IPS-NIHi11 (cell line): ENCODE measurements around the gene GDA.

Experiments
- DNase-seq: peaks from one replicate; pipeline ENCODE4 v3.0.0; 2012; ENCODE audit warnings: mixed read lengths, low spot score

GDA gene

DNA sequence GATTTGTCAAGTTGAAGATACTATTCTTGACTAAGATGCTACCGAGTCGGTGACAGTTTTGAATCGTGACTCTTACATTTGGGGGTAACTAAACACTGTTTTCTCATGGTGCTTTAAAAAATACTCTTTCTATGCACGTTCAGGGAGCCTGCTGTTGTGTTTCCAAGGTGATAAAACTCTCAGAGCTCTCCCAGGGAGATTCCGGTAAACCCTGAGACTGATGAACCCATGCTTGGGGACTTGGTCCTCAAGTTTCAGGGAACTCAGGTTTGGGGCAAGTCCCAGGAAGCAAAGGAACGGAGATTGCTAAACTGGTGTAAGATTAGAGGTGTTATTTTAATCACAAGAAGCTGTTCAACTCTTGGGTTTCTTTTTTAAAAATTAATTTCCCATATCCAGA lies 1.4 kb downstream of the GDA start:
- no peak for DNase-seq

- DNase-seq: no peak
These were observed 1.9 kb downstream of the GDA start for GRCh38 chr9:72151104-72151503.

DNA sequence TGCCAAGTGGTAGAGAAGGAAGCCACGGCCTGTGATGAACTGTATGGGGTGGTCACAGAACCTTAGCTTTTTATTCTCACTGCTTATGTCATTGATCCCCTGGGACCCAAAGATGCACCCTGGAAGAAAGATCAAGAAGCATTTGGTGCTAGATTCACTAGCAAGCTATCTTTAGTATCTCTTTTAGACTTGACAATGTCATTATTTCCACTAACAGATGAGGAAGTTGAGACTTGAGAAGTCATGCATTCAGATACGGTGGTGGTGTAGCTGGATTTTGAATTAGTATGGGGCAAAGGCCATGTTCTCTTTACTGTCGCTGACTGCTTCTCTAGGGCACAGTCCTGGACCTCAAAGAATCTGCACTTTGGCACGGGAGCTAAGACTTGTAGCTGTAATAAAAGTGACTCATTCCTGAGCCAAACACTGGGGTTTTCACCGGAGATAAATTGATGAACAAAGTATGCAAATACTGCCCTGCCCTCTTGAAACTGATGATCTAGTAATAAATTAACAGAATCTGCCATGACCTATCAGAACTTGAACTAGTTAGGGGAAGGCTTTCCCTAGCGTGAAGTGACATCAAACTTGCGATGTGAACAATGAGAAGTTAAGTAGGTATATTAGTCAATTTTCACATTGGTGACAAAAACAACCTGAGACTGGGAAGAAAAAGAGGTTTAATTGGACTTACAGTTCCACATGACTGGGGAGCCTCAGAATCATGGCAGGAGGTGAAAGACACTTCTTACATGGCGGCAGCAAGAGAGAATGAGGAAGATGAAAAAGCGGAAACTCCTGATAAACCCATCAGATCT lies 5.4 kb downstream of the GDA start:
- no peak for DNase-seq

DNA sequence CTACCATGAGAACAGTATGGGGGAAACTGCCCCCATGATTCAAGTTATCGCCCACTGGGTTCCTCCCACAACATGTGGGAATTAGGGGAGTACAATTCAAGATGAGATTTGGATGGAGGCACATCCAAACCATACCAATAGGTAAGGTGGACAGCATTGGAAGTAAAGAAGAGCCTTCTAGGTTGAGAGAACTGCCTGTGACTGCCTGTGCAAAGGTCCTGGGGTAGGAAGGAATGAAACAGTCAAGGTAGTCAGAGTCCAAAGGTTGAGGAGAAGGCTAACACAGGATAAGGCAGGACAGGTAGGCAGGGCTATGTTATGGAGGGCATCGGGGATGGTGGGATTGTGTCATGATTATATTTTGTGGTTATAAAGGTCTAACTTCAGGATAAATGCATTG lies 6.1 kb downstream of the GDA start:
- DNase-seq: no peak

- DNase-seq: no peak
These were observed 7.3 kb downstream of the GDA start for GRCh38 chr9:72156586-72156985.

- DNase-seq: no peak
These were observed 9.4 kb downstream of the GDA start for GRCh38 chr9:72158680-72159079.

DNA sequence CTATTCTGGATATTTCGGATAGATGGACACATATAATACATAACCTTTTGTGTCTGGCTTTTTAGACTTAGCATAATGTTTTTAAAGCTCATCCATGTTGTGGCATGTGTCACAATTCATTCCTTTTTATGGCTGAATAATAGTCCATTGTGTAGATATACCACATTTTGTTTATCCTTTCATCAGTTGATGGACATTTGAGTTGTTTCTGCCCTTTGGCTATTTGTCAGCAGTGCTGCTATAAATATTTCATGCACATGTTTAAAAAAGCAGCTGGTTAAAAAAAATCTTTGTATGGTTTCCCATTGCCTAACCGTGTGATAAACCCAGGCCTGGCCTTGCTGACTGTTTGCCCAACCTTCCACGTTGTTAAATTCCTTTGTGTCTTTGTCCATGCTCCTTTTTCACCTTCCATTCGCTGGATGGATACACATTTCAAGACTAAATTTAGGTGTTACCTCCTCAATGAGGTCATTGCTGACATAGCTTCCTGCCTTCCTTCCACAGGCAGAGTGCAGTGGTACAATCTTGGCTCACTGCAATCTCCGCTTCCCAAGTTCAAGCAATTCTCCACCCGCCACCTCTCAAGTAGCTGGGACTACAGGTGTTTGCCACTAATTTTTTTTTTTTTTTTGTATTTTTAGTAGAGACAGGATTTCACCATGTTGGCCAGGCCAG lies 11.3 kb downstream of the GDA start:
- no peak for DNase-seq

DNA sequence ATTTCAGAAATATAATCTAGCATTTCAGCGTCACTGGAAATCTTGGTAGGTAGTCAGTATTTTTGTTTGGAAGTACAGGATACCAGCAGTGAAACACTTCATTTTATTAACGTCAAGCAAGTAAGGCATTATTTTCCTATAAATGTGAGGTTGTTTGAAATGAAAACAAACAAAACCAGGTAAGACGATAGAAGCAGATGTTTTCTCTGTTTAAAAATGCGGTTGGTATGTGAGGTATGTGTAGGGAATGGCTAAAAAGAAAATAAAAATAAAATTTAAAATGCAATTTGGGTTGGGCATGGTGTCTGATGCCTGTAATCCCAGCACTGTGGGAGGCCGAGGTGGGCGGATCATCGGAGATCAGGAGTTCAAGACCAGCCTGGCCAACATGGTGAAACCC lies 16.1 kb downstream of the GDA start:
- no peak for DNase-seq

- no peak for DNase-seq
These were observed 16.7 kb downstream of the GDA start for GRCh38 chr9:72165821-72166547.

GRCh38 chr9:72168075-72168474 lies 18.8 kb downstream of the GDA start:
- no peak for DNase-seq

DNA sequence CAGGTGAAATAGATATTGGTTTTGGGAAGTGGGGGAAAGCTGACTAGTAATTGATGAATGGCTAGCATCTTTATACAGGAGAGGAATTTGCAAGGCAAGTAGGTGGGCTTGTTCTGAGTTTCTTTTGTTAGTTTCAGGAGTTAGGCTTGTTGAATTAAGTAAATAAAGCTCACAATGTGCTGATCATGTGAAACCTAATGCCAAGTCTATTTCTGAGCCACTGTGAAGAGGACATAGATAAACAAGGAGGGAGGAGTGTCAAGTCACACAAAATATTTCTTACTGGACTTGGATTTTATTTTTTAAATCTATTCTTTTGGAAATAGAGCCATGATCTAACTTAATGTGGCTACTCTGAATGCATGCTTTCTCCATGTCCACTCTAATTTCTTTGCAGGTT lies 19.9 kb downstream of the GDA start:
- no peak for DNase-seq

GRCh38 chr9:72173080-72173479 lies 23.8 kb downstream of the GDA start:
- no peak for DNase-seq

DNA sequence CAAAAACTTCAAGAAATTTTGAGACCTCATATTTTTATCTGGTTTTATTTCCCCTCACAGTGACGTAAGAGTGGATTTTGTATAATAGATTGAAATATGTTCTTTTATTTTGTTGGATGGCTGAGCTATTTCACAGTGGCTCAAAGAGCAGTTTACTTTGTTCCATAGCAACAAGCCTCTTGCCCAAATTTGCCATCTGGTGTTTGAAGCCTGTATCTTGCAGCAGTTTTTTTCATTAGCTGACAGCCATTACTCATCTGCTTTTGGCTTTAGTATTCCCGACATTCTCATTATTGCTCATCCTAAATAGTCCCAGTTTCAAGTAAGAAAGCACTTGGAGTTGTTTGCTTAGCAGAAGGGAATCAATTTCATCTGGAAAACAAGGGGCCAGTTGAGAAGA lies 36.3 kb downstream of the GDA start:
- no peak for DNase-seq

GRCh38 chr9:72187121-72187695 lies 38.0 kb downstream of the GDA start:
- no peak for DNase-seq

DNA sequence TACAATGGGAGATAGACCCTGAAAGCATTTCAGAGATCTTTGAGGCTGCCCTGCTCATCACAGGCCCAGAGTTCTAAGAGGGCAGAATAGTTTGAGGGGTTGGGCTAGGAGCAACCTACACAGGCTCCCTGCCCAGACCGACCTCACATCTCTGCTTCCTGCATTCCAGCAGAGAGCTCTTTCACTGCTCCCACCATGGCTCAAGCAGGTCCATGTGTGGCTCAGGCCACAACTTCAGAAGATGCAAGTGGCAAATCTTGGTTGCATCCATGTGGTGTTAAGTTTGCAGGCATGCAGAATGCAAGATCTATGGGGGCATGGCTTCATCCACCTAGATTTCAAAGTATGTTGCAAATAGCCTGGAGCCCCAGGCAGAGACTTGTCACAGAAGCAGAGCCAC lies 39.0 kb downstream of the GDA start:
- no peak for DNase-seq

GRCh38 chr9:72193478-72193881 lies 44.2 kb downstream of the GDA start:
- no peak for DNase-seq

GRCh38 chr9:72199238-72199637 lies 50.0 kb downstream of the GDA start:
- no peak for DNase-seq

DNA sequence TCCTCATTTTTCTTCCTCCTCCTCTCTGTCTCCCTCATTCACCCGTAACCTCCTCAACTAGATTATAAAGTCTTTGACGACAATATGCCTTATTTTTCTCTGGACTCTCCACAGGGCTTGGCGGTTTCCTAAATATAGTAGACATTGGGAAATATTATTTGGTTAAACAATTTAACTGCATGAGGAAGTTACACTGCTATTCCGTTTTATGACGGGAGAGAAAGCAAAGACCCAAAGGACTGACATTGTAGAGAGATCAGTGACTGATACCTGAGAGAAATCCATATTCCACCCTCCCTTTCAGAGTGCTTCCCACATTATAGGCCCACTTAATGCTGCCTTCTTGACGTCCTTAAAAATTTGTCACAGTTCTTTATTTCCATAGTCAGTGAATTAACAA lies 51.2 kb downstream of the GDA start:
- no peak for DNase-seq

DNA sequence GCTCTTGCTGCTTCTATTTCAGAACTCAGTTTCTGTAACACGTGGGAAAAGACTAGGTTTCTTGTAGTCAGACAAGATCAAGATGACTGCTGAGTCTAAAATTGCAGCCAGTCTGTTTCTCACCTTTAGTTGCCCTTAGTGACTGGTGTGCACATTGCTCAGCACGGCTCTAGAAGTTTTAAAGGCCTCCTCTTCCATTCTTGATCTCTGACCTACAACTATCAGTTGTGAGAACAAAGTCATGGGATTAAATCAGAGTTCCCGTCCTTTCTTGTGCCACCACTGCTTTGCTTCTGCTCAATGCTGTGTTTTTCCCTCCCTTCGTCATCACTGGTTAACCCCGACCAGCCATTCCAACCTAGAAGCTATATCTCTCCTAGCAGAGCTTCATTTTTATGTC lies 52.8 kb downstream of the GDA start:
- no peak for DNase-seq

GRCh38 chr9:72203205-72203803 lies 54.1 kb downstream of the GDA start:
- DNase-seq: peak; percentile 70

DNA sequence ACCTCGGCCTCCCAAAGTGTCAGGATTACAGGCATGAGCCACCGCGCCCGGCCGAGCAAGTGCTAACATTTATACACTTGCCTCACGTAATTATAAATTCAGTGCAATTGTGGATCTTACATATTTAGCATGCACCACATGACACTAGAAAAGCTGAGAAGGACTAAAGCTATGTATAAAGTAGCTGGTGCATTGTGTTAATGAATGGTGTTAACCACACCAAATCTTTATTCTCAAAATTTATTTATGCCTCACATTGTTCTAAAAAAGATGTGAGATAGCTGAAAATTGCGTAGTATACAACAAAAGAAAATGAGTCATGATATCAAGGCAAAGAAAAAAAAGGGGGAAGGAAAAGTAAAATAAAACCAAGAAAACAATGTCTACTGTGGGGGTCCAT lies 54.8 kb downstream of the GDA start:
- DNase-seq: no peak

GRCh38 chr9:72205513-72205912 lies 56.3 kb downstream of the GDA start:
- no peak for DNase-seq
